Measurements from ENCODE around the gene TOPAZ1.
A peak's percentile ranks its signal among the peaks of the same experiment; 100 is the strongest.

TOPAZ1 gene

DNA sequence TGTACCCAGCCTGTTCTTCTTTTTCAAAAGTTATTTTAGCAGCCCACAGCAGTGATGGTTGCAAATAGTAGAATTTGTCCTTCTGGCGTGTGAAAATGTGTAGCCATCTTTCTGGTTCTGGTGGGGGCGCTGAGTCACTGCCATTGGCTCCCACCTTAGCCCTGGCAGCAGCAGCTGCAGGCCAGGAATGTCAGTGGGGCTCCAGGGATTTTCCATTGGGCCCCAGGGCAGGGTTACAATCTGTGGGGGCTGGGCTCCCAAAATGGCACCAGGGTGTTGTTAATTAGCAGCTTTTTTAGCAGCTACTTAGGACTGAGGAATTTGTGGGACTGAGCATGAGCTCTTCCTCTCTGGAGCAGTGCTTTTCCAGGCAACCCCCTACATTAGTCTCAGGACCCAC lies 38.9 kb downstream of the TOPAZ1 start:
- no peak for DNase-seq (ENCODE audit: insufficient read length, low spot score)
- no peak for FAIRE-seq
- TF ChIP-seq TAF1 (IDR thresholded peaks at IDR 0.05; ENCODE audit: low read depth, low read length) (no peak), POU2F2 (IDR thresholded peaks at IDR 0.05; ENCODE audit: low read depth, low read length) (no peak), POLR2AphosphoS5 (IDR thresholded peaks at IDR 0.05; ENCODE audit: low read depth, low read length) (no peak)

DNA sequence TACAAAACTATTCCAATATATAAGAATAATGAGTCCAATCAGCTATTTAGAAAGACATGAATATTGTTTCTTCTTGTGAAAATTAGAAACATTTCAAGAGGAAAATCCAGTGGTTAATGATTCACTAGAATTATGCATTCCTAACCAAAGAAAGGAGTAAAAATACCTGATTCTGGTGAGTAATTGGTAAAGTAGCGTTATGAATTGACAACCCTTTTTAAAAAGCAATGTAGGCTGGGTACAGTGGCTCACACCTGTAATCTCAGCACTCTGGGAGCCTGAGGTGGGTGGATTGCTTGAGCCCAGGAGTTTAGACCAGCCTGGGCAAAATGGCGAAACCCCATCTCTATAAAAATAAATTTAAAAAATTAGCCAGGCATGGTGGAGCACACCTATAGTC lies 43.3 kb downstream of the TOPAZ1 start:
- no peak for FAIRE-seq
- DNase-seq (ENCODE audit: insufficient read length, low spot score): no peak
- TF ChIP-seq POLR2A (IDR thresholded peaks at IDR 0.05; ENCODE audit: low read depth, low read length): no peak
- no peak for TF ChIP-seq POLR2AphosphoS5 (IDR thresholded peaks at IDR 0.05; ENCODE audit: low read depth, low read length)
- no peak for TF ChIP-seq SPI1 (IDR thresholded peaks at IDR 0.05; ENCODE audit: low read depth, low read length)
- TF ChIP-seq PAX5 (IDR thresholded peaks at IDR 0.05; ENCODE audit: insufficient read depth, low read length, severe bottlenecking): no peak
- no peak for TF ChIP-seq POU2F2 (IDR thresholded peaks at IDR 0.05; ENCODE audit: low read depth, low read length)
- TF ChIP-seq TAF1 (IDR thresholded peaks at IDR 0.05; ENCODE audit: low read depth, low read length): no peak

DNA sequence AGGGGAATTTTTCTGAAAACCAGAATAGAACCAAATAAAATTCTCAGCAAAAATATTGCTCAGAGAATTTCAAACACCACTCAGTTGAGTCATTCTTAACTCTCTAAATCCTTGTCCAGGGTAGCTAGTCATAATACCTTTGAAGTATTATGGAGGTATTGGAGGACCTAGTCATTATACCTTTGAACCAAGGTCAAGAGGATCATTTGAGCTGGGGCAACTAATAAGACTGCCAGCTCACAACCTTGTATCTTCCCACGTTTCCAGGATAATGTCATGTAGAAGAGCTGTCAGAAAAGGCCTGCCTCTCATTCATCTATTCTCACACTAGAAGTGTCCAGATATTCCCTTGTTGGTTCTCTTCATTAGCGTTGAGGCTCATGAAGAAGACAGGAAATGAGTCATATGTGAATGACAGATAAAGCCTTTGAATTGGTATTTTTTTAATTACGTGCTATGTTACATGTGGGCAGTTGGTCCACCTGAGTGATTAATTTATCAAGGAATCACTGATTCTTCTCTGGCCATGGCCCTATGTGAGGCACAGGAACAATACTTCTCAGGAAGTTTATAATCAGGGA lies 48.3 kb downstream of the TOPAZ1 start:
- FAIRE-seq: no peak
- no peak for TF ChIP-seq POU2F2 (IDR thresholded peaks at IDR 0.05; ENCODE audit: low read depth, low read length)
- no peak for TF ChIP-seq POLR2AphosphoS5 (IDR thresholded peaks at IDR 0.05; ENCODE audit: low read depth, low read length)
- no peak for TF ChIP-seq POLR2A (IDR thresholded peaks at IDR 0.05; ENCODE audit: low read depth, low read length)
- no peak for TF ChIP-seq PAX5 (IDR thresholded peaks at IDR 0.05; ENCODE audit: insufficient read depth, low read length, severe bottlenecking)

DNA sequence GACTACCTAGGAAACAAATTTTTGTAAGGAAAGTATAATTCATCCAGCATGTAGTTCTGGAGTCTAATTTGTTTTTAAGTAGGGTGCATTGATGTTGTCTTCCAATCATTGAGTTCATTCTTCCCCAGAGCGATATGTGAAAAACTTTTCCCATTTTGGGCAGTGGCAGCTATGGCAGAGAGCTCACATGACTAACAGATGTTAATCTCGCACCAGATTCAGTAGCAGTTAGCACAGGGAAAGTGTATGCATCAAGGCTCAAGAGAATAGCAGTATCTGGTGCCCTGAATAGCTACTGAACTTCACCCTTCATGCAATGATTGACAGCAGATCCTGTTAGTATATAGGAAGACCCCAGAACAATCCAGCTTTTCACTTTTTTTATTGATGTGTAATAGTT lies 50.6 kb downstream of the TOPAZ1 start:
- TF ChIP-seq SPI1 (IDR thresholded peaks at IDR 0.05; ENCODE audit: low read depth, low read length): no peak
- no peak for TF ChIP-seq TAF1 (IDR thresholded peaks at IDR 0.05; ENCODE audit: low read depth, low read length)
- no peak for TF ChIP-seq POLR2AphosphoS5 (IDR thresholded peaks at IDR 0.05; ENCODE audit: low read depth, low read length)
- TF ChIP-seq POU2F2 (IDR thresholded peaks at IDR 0.05; ENCODE audit: low read depth, low read length): no peak
- no peak for TF ChIP-seq PAX5 (IDR thresholded peaks at IDR 0.05; ENCODE audit: insufficient read depth, low read length, severe bottlenecking)
- no peak for TF ChIP-seq POLR2A (IDR thresholded peaks at IDR 0.05; ENCODE audit: low read depth, low read length)
- FAIRE-seq (no peak), DNase-seq (ENCODE audit: insufficient read length, low spot score) (no peak)

More for the DNA sequence above, 48.3 kb downstream of the TOPAZ1 start:
- DNase-seq (ENCODE audit: insufficient read length, low spot score): no peak

DNA sequence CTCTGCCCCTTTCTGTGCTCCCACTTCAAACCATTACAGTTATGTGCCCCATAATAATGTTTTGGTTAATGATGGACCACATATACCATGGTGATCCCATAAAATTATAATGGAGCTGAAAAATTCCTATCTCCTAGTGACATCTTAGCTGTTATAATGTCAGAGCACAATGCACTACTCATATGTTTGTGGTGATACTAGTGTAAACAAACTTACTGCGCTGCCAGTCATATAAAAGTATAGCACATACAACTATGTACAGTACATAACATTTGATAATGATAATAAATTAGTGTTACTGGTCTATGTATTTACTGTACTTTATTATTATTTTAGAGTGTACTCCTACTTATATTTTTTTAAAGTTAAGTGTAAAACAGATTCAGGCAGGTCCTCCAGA lies 51.3 kb downstream of the TOPAZ1 start:
- TF ChIP-seq POU2F2 (IDR thresholded peaks at IDR 0.05; ENCODE audit: low read depth, low read length) (no peak), TAF1 (IDR thresholded peaks at IDR 0.05; ENCODE audit: low read depth, low read length) (no peak), PAX5 (IDR thresholded peaks at IDR 0.05; ENCODE audit: insufficient read depth, low read length, severe bottlenecking) (no peak), POLR2A (IDR thresholded peaks at IDR 0.05; ENCODE audit: low read depth, low read length) (no peak), SPI1 (IDR thresholded peaks at IDR 0.05; ENCODE audit: low read depth, low read length) (no peak), POLR2AphosphoS5 (IDR thresholded peaks at IDR 0.05; ENCODE audit: low read depth, low read length) (no peak)
- FAIRE-seq (no peak), DNase-seq (ENCODE audit: insufficient read length, low spot score) (no peak)

DNA sequence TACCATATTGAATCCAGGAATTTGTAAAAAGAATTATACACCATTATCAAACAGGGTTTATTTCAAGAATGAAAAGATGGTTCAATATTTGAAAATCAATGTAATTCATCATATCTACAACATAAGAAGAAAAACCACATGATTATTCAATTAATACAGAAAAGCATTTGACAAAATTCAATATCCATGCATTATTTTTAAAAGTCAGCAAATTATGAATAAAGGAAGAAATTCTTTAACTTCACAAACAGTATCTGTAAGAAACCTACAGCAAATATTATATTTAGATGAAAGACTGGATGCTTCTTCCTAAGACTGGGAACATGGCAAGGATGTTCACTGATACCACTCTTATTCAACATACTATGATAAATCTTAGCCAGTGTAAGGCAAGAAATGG lies 55.6 kb downstream of the TOPAZ1 start:
- no peak for FAIRE-seq
- TF ChIP-seq POLR2A (IDR thresholded peaks at IDR 0.05; ENCODE audit: low read depth, low read length) (no peak), PAX5 (IDR thresholded peaks at IDR 0.05; ENCODE audit: insufficient read depth, low read length, severe bottlenecking) (no peak), POLR2AphosphoS5 (IDR thresholded peaks at IDR 0.05; ENCODE audit: low read depth, low read length) (no peak), POU2F2 (IDR thresholded peaks at IDR 0.05; ENCODE audit: low read depth, low read length) (no peak)
- DNase-seq (ENCODE audit: insufficient read length, low spot score): no peak

DNA sequence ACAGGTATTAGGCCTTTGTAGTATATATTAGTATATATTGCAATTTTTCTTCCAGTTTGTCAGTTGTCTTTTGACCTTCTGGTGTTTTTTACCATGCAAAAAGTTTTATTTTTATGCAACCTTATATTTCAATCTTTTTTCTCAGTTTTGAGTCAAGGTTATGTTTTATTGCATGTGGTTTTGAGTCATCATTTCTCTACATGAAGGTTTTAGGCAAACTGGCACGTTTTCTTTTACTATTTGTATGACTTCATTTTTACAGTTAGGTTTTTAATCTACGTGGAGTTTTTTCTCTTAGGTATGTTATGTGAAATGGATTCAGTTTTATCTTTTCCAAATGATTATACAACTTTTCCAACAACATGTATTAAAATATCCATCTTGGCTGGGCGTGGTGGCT lies 60.1 kb downstream of the TOPAZ1 start:
- FAIRE-seq (no peak), DNase-seq (ENCODE audit: insufficient read length, low spot score) (no peak)
- TF ChIP-seq SPI1 (IDR thresholded peaks at IDR 0.05; ENCODE audit: low read depth, low read length): no peak
- no peak for TF ChIP-seq POLR2A (IDR thresholded peaks at IDR 0.05; ENCODE audit: low read depth, low read length)
- no peak for TF ChIP-seq TAF1 (IDR thresholded peaks at IDR 0.05; ENCODE audit: low read depth, low read length)
- no peak for TF ChIP-seq PAX5 (IDR thresholded peaks at IDR 0.05; ENCODE audit: insufficient read depth, low read length, severe bottlenecking)
- TF ChIP-seq POU2F2 (IDR thresholded peaks at IDR 0.05; ENCODE audit: low read depth, low read length): no peak
- TF ChIP-seq POLR2AphosphoS5 (IDR thresholded peaks at IDR 0.05; ENCODE audit: low read depth, low read length): no peak

DNA sequence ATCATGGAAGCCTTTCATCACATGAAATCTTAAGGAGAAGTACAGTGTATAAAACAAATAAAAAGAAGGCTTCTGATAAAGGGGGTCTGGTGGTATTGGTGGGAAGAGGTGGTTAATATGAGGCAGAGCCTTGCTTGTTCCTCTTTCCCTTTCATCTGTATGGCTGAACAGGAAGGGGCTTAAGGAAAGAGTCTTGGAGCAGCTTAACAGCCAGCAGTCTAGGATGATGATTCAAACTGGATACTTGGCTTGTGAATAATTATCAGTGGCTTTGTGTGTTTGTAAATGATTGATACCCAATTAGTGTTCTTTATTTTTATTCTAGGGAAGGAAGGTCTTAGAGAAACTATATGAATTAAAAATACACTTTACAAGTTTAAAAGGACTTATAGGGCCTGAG lies 67.8 kb downstream of the TOPAZ1 start:
- TF ChIP-seq POU2F2 (IDR thresholded peaks at IDR 0.05; ENCODE audit: low read depth, low read length) (no peak), PAX5 (IDR thresholded peaks at IDR 0.05; ENCODE audit: insufficient read depth, low read length, severe bottlenecking) (no peak), SPI1 (IDR thresholded peaks at IDR 0.05; ENCODE audit: low read depth, low read length) (no peak), POLR2AphosphoS5 (IDR thresholded peaks at IDR 0.05; ENCODE audit: low read depth, low read length) (no peak), POLR2A (IDR thresholded peaks at IDR 0.05; ENCODE audit: low read depth, low read length) (no peak), TAF1 (IDR thresholded peaks at IDR 0.05; ENCODE audit: low read depth, low read length) (no peak)
- no peak for DNase-seq (ENCODE audit: insufficient read length, low spot score)
- FAIRE-seq: no peak

DNA sequence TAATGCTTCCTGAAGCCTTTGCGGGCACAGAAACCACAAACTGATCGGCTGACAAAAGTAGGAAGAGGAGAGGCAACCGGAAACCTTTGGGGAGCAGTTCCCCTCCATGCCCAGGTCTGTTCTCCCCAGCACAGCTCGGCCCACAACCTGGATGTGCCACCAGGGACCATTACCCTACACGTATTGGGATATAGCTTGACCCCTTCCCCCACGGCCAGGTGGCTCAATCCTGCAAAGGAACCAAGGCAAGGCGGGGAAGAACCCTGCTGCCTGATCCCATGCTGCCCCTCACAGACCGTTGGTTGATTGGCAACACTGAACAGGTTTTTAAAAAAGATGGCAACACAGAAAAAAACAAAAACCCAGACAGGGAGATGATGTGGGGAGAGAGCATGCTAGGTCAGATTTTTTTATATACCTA lies 77.2 kb downstream of the TOPAZ1 start:
- DNase-seq (ENCODE audit: insufficient read length, low spot score) (no peak), FAIRE-seq (no peak)
- TF ChIP-seq POU2F2 (IDR thresholded peaks at IDR 0.05; ENCODE audit: low read depth, low read length) (no peak), PAX5 (IDR thresholded peaks at IDR 0.05; ENCODE audit: insufficient read depth, low read length, severe bottlenecking) (no peak), SPI1 (IDR thresholded peaks at IDR 0.05; ENCODE audit: low read depth, low read length) (no peak), POLR2A (IDR thresholded peaks at IDR 0.05; ENCODE audit: low read depth, low read length) (no peak), POLR2AphosphoS5 (IDR thresholded peaks at IDR 0.05; ENCODE audit: low read depth, low read length) (no peak), TAF1 (IDR thresholded peaks at IDR 0.05; ENCODE audit: low read depth, low read length) (no peak)

DNA sequence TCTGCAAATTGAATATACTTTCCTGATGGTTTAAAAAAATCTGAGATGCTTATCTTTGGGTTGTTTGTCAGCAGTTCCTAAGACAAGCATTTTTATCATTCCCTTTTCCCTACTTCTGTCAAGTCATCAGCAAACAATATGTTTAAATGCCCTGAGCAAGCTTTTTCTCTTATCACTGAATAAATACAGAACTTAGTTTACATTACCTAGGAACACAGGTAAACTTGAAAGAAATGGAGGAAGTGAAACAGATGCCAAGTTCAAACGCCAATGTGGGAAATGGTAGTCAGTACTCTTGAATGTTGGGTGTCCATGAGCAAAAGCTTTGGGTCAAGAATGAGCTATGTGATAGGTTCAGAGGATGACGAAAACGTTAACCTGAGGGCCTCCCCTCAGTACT lies 79.6 kb downstream of the TOPAZ1 start:
- DNase-seq (ENCODE audit: insufficient read length, low spot score): no peak
- peak; percentile 26; the same call in 1 of the 2 replicates for TF ChIP-seq SPI1 (IDR thresholded peaks at IDR 0.05; ENCODE audit: low read depth, low read length)
- TF ChIP-seq POU2F2 (IDR thresholded peaks at IDR 0.05; ENCODE audit: low read depth, low read length): no peak
- no peak for FAIRE-seq

All from GM12891 (cell line).